ENCODE data around the gene ERF.

- TF ChIP-seq CTCF (conservative IDR thresholded peaks at IDR 0.05) (no peak), ZFX (IDR thresholded peaks at IDR 0.05) (no peak)
Measured at GRCh38 chr19:42288881-42289555, 34.1 kb upstream of the ERF start.
